Neutrophil (primary cell): ENCODE data around the gene KLF11.

Experiments
- H3K27ac ChIP-seq: fragments of 200-600 bp; sonication (generic); 2 replicates; pipeline ENCODE4 v1.5.1; 2016; ENCODE audit warnings: mild to moderate bottlenecking, moderate library complexity
- H3K27me3 ChIP-seq: fragments of 200-600 bp; sonication (generic); 2 replicates; pipeline ENCODE4 v1.6.0; 2016; ENCODE audit warnings: mild to moderate bottlenecking
- H3K36me3 ChIP-seq: fragments of 200-600 bp; sonication (generic); 2 replicates; pipeline ENCODE4 v1.5.1; 2017
- H3K4me1 ChIP-seq, 2 experiments: fragments of 200-600 bp in 1 of 2; sonication (generic) in 1 of 2; 1 replicate in 1 of 2; 2 replicates in 1 of 2; pipeline versions ENCODE4 v1.5.1 to v1.6.1; 2013 to 2016; ENCODE audit warnings: low read depth in 1 of 2, low read length in 1 of 2, mild to moderate bottlenecking in 1 of 2, moderate library complexity in 1 of 2; ENCODE audit not compliant: control insufficient read depth in 1 of 2, insufficient read depth in 1 of 2
- H3K4me3 ChIP-seq, 2 experiments: fragments of 200-600 bp in 1 of 2; sonication (generic) in 1 of 2; 1 replicate in 1 of 2; 2 replicates in 1 of 2; pipeline ENCODE4 v1.5.1; 2013 to 2016; ENCODE audit warnings: low read depth in 1 of 2, low read length in 1 of 2, mild to moderate bottlenecking in 1 of 2, moderate library complexity in 1 of 2
- H3K9me3 ChIP-seq: fragments of 200-600 bp; sonication (generic); 2 replicates; pipeline ENCODE4 v1.5.1; 2016
- TF ChIP-seq, protein P1 (sequence below): fragments of 200-600 bp; sonication (generic); IDR thresholded peaks from 2 replicates; pipeline ENCODE4 v1.5.1; 2016; ENCODE audit warnings: antibody characterized with exemption

KLF11 gene

DNA sequence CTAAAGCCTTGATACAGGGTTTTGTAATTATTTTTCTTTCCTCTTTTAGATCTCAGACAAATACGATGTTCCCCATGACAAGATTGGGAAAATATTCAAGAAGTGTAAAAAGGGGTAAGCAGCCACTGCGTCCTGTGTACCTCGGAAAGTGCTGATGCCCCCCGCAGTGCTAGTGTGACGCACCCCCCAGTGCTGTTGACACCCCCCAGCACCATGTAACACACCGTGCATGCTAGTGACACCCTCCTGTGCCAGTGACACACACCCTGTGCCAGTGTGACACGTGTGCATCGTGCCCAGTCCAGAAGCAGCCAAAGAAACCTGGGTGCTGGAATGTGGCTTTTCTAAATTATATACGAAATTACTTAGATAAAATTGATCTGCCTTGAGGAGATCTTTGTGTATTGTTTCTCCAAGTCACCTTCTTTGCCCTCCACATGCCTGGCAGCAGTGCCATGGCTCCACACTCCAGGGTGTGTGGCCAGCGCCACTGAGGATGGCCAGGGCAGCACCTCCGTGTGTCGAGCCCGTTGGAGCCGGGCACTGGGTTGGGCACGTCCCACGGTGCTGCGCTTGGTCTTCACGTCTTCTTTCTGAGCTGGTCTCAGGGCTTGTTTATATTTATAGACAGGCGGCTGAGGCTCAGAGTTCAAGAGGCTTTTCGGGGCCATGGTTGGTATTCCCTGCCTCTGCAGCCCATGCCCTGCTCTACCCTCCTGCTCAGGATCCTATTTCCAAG lies 44.3 kb upstream of the KLF11 start:
- H3K4me3 ChIP-seq = no peak overlapping the region
- no peak overlapping the region for H3K27ac ChIP-seq
- TF ChIP-seq, protein P1, sequence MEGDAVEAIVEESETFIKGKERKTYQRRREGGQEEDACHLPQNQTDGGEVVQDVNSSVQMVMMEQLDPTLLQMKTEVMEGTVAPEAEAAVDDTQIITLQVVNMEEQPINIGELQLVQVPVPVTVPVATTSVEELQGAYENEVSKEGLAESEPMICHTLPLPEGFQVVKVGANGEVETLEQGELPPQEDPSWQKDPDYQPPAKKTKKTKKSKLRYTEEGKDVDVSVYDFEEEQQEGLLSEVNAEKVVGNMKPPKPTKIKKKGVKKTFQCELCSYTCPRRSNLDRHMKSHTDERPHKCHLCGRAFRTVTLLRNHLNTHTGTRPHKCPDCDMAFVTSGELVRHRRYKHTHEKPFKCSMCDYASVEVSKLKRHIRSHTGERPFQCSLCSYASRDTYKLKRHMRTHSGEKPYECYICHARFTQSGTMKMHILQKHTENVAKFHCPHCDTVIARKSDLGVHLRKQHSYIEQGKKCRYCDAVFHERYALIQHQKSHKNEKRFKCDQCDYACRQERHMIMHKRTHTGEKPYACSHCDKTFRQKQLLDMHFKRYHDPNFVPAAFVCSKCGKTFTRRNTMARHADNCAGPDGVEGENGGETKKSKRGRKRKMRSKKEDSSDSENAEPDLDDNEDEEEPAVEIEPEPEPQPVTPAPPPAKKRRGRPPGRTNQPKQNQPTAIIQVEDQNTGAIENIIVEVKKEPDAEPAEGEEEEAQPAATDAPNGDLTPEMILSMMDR = no peak
- no peaks in the 10 kb centered on the region for H3K36me3 ChIP-seq
- peaks cover 5% of the 10 kb centered on the region for H3K27me3 ChIP-seq
- H3K4me1 ChIP-seq = peaks cover 10% of the 10 kb centered on the region in 2 experiments
- no peaks in the 10 kb centered on the region for H3K9me3 ChIP-seq

DNA sequence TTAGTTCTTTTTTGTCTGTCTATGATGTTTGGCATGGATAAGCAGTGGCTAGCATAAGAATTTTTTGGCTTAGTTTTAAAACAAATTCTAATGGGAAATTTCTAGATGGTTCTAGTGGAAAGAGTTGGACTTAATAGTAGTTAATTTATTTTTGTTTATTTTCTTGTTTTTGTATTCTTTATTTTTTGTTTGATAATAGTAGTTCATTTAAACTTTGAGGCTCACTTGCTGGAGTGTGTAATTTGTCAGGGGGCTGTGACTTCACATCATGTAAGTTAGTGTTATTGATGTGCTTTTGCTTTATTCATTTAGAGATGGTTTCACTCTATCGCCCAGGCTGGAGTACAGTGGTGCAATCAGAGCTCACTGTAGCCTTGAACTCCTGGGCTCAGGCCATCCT lies 43.7 kb upstream of the KLF11 start:
- Histone ChIP-seq H3K4me1 (peaks cover 10% of the 10 kb centered on the region in 2 experiments), H3K4me3 (no peak overlapping the region), H3K27ac (no peak overlapping the region), H3K9me3 (no peaks in the 10 kb centered on the region), H3K36me3 (no peaks in the 10 kb centered on the region), H3K27me3 (peaks cover 11% of the 10 kb centered on the region)
- TF ChIP-seq, protein P1 = no peak

DNA sequence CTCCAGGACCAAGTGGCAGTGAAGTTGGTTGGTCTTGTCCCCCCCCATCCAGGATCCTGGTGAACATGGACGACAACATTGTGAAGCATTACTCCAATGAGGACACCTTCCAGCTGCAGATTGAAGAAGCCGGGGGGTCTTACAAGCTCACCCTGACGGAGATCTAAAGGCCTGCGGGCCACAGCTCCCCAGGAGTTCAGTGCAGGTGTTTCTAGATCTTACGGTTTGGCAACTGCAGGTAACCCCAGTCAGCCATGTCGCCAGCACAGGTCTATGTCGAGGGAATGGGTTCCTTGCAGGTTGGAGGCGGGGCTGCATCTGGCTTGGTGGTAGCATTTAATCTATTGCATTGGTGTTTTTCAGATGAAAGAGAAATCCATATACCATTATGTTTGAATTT lies 42.8 kb upstream of the KLF11 start:
- Histone ChIP-seq H3K9me3 (no peaks in the 10 kb centered on the region), H3K4me1 (peaks cover 10% of the 10 kb centered on the region in 2 experiments), H3K27me3 (peaks cover 20% of the 10 kb centered on the region), H3K36me3 (no peaks in the 10 kb centered on the region), H3K27ac (no peak overlapping the region), H3K4me3 (no peak overlapping the region)
- TF ChIP-seq, protein P1 = no peak

DNA sequence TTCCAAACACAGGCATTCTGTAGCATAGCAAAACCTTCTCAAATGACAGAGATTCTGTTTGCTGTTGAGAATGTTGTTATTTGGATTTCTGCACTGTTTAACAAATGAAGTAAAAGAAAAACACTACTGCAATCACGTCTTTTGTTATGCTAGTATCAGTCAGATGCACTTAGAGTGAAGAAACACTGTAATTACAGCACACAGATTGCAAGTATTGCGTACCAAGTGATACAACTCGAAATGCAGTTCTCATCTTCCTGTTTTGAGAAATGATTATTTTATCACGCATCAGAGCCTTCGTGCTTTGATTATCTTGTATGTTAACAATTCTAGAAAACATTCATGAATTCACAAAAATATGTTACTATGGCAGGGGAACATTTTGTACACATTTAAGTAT lies 41.8 kb upstream of the KLF11 start:
- H3K36me3 ChIP-seq = no peaks in the 10 kb centered on the region

DNA sequence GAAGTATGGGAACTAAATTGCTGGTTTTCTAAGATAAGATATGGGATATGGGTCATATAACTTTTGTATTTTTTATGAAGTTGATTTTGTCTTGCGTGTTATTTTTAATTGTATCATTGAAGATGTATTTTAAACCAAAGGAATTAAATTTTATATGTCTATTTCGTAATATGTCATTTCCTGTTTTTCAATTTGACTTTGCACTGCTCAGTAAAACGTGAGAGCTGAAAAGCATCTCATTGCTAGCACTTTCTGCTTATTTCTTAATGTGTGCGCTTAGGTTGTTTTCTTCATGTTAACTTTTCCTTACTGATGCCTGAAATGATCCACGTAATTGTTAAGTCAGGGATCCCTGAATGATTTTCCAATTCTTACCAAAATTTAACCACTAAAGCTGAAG lies 41.2 kb upstream of the KLF11 start:
- Histone ChIP-seq H3K27me3 (peaks cover 35% of the 10 kb centered on the region), H3K4me1 (peaks cover 10% of the 10 kb centered on the region in 2 experiments), H3K36me3 (no peaks in the 10 kb centered on the region), H3K4me3 (no peak overlapping the region), H3K9me3 (no peaks in the 10 kb centered on the region), H3K27ac (no peak overlapping the region)
- TF ChIP-seq, protein P1 = no peak

More for the DNA sequence above, 41.8 kb upstream of the KLF11 start:
- H3K9me3 ChIP-seq = no peaks in the 10 kb centered on the region
- H3K4me3 ChIP-seq = no peak overlapping the region
- H3K4me1 ChIP-seq = peaks cover 10% of the 10 kb centered on the region in 2 experiments
- no peak overlapping the region for H3K27ac ChIP-seq
- TF ChIP-seq, protein P1 = no peak
- peaks cover 30% of the 10 kb centered on the region for H3K27me3 ChIP-seq
